ENCODE results near the gene MARCHF3.

- TF ChIP-seq EZH2 (IDR thresholded peaks at IDR 0.05; ENCODE audit: borderline replicate concordance, low read length) (no peak), CTCF (IDR thresholded peaks at IDR 0.05; ENCODE audit: low read length) (no peak)
Measured at GRCh38 chr5:126846344-126846743, 184.0 kb downstream of the MARCHF3 start.

Data from OCI-LY1 (cell line).